GM12878 (cell line): Measurements from ENCODE around the gene ZBTB16. TPM values are rescaled to one million over a fixed set of nuclear protein-coding genes. Genes with fewer than 3 reads are reported as not detected.

Experiments
- ATAC-seq: fragments of 200-7000 bp; cut with Tn5 transposase; 3 replicates; pipeline ENCODE4 v1.9.1; 2020; ENCODE audit warnings: mild to moderate bottlenecking, moderate library complexity
- BruUV-seq: library from RNA; stranded (reverse); fragments of 400-500 nt; replicated peaks from 2 replicates; lab custom pipeline; 2021; lab: Mats Ljungman, UMichigan
- CTCF ChIA-PET: fragments of 300-600 bp; sonication (Branson Sonifier 250); formaldehyde crosslinking; extraction: SDS; loops from one replicate; lab custom pipeline; 2021; ENCODE audit warnings: inconsistent platforms; lab: Yijun Ruan, JAX
- POLR2A ChIA-PET: fragments of 350-600 bp; formaldehyde crosslinking; extraction: SDS; loops from one replicate; lab custom pipeline; 2021; ENCODE audit warnings: inconsistent platforms; lab: Charles Lee
- RAD21 ChIA-PET: fragments of 300-600 bp; sonication (Branson Sonifier 250); formaldehyde crosslinking; loops from one replicate; lab custom pipeline; 2023; ENCODE audit warnings: antibody characterized with exemption; ENCODE audit not compliant: unreplicated experiment; lab: Charles Lee
- SMC1A ChIA-PET: fragments of 300-600 bp; sonication (Branson Sonifier 250); formaldehyde crosslinking; loops from one replicate; lab custom pipeline; 2023; ENCODE audit not compliant: unreplicated experiment, uncharacterized antibody; lab: Charles Lee
- DNase-seq: peaks from one replicate; pipeline ENCODE4 v3.0.0-alpha.2; 2011; ENCODE audit warnings: low read depth, low spot score
- FAIRE-seq: peaks from 3 replicates; lab custom pipeline; 2011; peaks lifted over from hg19 to GRCh38; lab: Jason Lieb, UNC
- H2AFZ ChIP-seq: 2 replicates; pipeline ENCODE4 v1.6.0; 2011; ENCODE audit warnings: low read depth, low read length, control low read depth; ENCODE audit not compliant: control insufficient read depth
- H3K27ac ChIP-seq: 2 replicates; pipeline ENCODE4 v1.5.1; 2011; ENCODE audit warnings: control low read depth; ENCODE audit not compliant: control insufficient read depth, insufficient read depth
- H3K27me3 ChIP-seq, 2 experiments: replicated peaks in 1 of 2; 2 replicates each; pipeline versions ENCODE4 v1.6.0 to v1.6.1; 2011; ENCODE audit warnings: low read length in 1 of 2; ENCODE audit not compliant: control insufficient read depth in 2 of 2, insufficient read depth in 2 of 2
- H3K36me3 ChIP-seq, 2 experiments: 2 replicates each; pipeline ENCODE4 v1.5.1; 2011; ENCODE audit warnings: low read length in 1 of 2; ENCODE audit not compliant: control insufficient read depth in 2 of 2, insufficient read depth in 2 of 2
- H3K4me1 ChIP-seq: 2 replicates; pipeline ENCODE4 v1.6.1; 2011; ENCODE audit warnings: mild to moderate bottlenecking, low read length, moderate library complexity, mixed read lengths; ENCODE audit not compliant: control insufficient read depth, insufficient read depth
- H3K4me2 ChIP-seq: 2 replicates; pipeline ENCODE4 v1.6.0; 2011; ENCODE audit warnings: control low read depth; ENCODE audit not compliant: control insufficient read depth, insufficient read depth
- H3K4me3 ChIP-seq: fragments of 200-600 bp; sonication (generic); 2 replicates; pipeline ENCODE4 v1.5.1; 2016
- H3K79me2 ChIP-seq: 2 replicates; pipeline ENCODE4 v1.6.0; 2011; ENCODE audit warnings: low read length; ENCODE audit not compliant: control insufficient read depth, insufficient read depth
- H3K9ac ChIP-seq: 2 replicates; pipeline ENCODE4 v1.8.0; 2011; ENCODE audit warnings: low read length, control low read depth, mixed read lengths; ENCODE audit not compliant: control insufficient read depth, insufficient read depth
- H3K9me3 ChIP-seq: replicated peaks from 3 replicates; pipeline ENCODE4 v1.5.1; 2011; ENCODE audit warnings: mild to moderate bottlenecking, low read length; ENCODE audit not compliant: control insufficient read depth, insufficient read depth
- H4K20me1 ChIP-seq: 2 replicates; pipeline ENCODE4 v1.6.0; 2011; ENCODE audit not compliant: control insufficient read depth, insufficient read depth
- CREM ChIP-seq: IDR thresholded peaks from 2 replicates; pipeline ENCODE4 v1.6.1; 2014; ENCODE audit warnings: antibody characterized with exemption, low read depth
- CUX1 ChIP-seq: IDR thresholded peaks from 2 replicates; pipeline ENCODE4 v1.6.1; 2012; ENCODE audit warnings: improper control_type of control experiment, low read depth, low read length; ENCODE audit not compliant: insufficient replicate concordance
- ETV6 ChIP-seq, 2 experiments: fragments of 450-650 bp in 1 of 2; IDR thresholded peaks in 1 of 2; conservative IDR thresholded peaks in 1 of 2; 2 replicates each; pipeline ENCODE4 v1.6.1; 2014; ENCODE audit warnings: antibody characterized with exemption in 1 of 2, borderline replicate concordance in 1 of 2, low read depth in 1 of 2, mild to moderate bottlenecking in 1 of 2, moderate library complexity in 1 of 2
- FOXM1 ChIP-seq: IDR thresholded peaks from 2 replicates; pipeline ENCODE4 v1.6.1; 2012; ENCODE audit warnings: low read depth, mild to moderate bottlenecking, inconsistent platforms, low read length, moderate library complexity
- NFYA ChIP-seq: IDR thresholded peaks from 2 replicates; pipeline ENCODE4 v1.6.1; 2011; ENCODE audit warnings: low read depth, mild to moderate bottlenecking, low read length, improper control_type of control experiment, borderline replicate concordance
- WGBS: methylation state at CpG from one replicate; pipeline ENCODE4 v1.1.6; 2016; ENCODE audit warnings: low lambda C conversion rate; ENCODE audit not compliant: insufficient replicate concordance, insufficient coverage; ENCODE audit errors: missing lambda C conversion rate; 5-methylcytosine and 5-hydroxymethylcytosine counted together
- in situ Hi-C: fragments of 300-500 bp; cut with MboI; formaldehyde crosslinking; loops from 9 replicates; pipeline ENCODE4 v1.14.3; 2018; ENCODE audit warnings: mixed read lengths
- intact Hi-C: fragments of 100-400 bp; cut with micrococcal nuclease; formaldehyde crosslinking; loops from one replicate; pipeline ENCODE4 v1.14.2; 2022; ENCODE audit not compliant: unreplicated experiment
- polyA plus RNA-seq, 11 experiments: library from polyadenylated mRNA; depleted of rRNA in 4 of 11; unstranded in 6 of 11; stranded (reverse) in 5 of 11; fragments of >200 nt; fragmentation: Nextera tagmentation in 4 of 11; fragmentation: Illumina TruSeq in 1 of 11; extraction: Ambion mirVana in 4 of 11; extraction: Trizol in 1 of 11; gene quantifications; 1 replicate in 1 of 11; 2 replicates in 10 of 11; pipeline versions ENCODE4 v1.2.1 to v1.2.3, GENCODE V29; 2011 to 2016; ENCODE audit warnings: inconsistent platforms in 2 of 11, missing spikeins in 2 of 11, low read depth in 1 of 11
- total RNA-seq, 4 experiments: library from RNA; depleted of rRNA in 3 of 4; stranded (reverse); fragments of >200 nt in 3 of 4; fragmentation: Illumina TruSeq in 1 of 4; extraction: Trizol in 1 of 4; gene quantifications; 2 replicates each; pipeline versions ENCODE4 v1.2.1 to v1.2.3, GENCODE V29; 2013 to 2021

ZBTB16 gene
- total and polyA plus RNA-seq, 10 of the 15 experiments (the other 5 are each of a cell fraction or from before 2014, with no cell fraction given): 0.38 TPM; not detected in 9

GRCh38 chr11:114199051-114199450, 139.5 kb downstream of the ZBTB16 start:
- Histone ChIP-seq H3K9ac (no peak overlapping the region), H3K4me2 (no peak overlapping the region), H3K27me3 (peaks cover 2 to 3% of the 10 kb centered on the region in 2 experiments; a peak in 2 of 4 replicates), H3K36me3 (no peaks in the 10 kb centered on the region), H3K27ac (no peak overlapping the region), H2AFZ (no peak overlapping the region), H4K20me1 (no peaks in the 10 kb centered on the region), H3K4me1 (no peaks in the 10 kb centered on the region), H3K9me3 (no peaks in the 10 kb centered on the region), H3K79me2 (no peaks in the 10 kb centered on the region), H3K4me3 (no peak overlapping the region)
- intact Hi-C loops (no loop called here), in situ Hi-C loops (no loop called here)
- FAIRE-seq (no peak), DNase-seq (no peak), ATAC-seq (no peak)
- no TSS peak for BruUV-seq
- 64% methylated on average over 22 of the region's 26 CpGs for WGBS
- POLR2A ChIA-PET: interaction anchor here (0.7 kb wide), 1 partner anchor 1686 kb away, joined by 4 read pairs; no protein-coding TSS in a partner anchor
- CTCF ChIA-PET: no interaction called here
- SMC1A ChIA-PET: no interaction called here
- RAD21 ChIA-PET: no interaction called here
- TF ChIP-seq FOXM1: no peak
- TF ChIP-seq NFYA: no peak
- no peak for TF ChIP-seq CUX1
- TF ChIP-seq CREM: no peak
- no peak for TF ChIP-seq ETV6 (conservative IDR thresholded peaks at IDR 0.05 in 1 of 2, IDR thresholded peaks at IDR 0.05 in 1 of 2; ENCODE audit: borderline replicate concordance in 1 of 2, low read depth in 1 of 2)
